ENCODE results near the gene UBE2D2.

The UBE2D2 gene

DNA sequence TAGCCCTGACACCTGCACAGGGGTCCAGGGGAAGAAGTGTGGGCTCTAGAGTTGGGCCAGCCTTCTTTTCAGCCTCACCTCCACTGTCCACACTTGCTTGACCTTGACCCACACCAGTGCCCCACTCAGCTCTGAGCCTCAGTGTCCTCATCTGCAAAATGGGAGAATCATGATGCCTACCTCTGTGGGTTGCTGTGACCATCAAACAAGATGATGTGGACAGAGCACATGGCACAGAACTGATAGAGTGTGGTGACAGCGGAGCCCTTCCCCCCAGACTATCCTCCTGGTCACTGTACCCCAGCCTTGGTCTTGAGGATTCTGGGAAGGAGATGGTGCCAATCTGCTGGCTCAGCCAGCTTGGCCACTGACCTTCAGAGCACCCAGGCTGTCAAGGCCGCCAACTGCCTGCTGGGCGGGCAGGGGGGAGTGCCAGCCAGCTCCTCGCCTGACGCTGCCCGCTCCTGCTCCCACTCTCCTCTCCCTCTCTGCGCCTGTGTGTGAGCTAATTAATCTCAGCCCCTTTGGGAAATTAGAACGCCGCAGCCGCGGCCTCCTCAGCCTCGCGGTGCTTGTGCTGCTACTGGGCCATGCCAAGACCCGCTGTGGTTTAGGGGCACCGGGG lies 103.7 kb downstream of the UBE2D2 start:
- Histone ChIP-seq H3K4me1 (ENCODE audit: control insufficient read depth in 2 of 2, insufficient read depth in 2 of 2, low read length in 2 of 2) (peaks cover 26 to 47% of the 10 kb centered on the region in 2 donors), H3K9me3 (ENCODE audit: control insufficient read depth in 2 of 2, low read length in 2 of 2) (no peaks in the 10 kb centered on the region), H3K36me3 (ENCODE audit: control insufficient read depth in 2 of 2, insufficient read depth in 2 of 2, low read length in 2 of 2) (peaks cover 0 to 2% of the 10 kb centered on the region in 2 donors), H3K4me3 (ENCODE audit: low read length in 2 of 2) (no peak overlapping the region), H3K27me3 (ENCODE audit: control insufficient read depth in 2 of 2, insufficient read depth in 2 of 2, low read length in 2 of 2) (no peaks in the 10 kb centered on the region), H3K27ac (ENCODE audit: low read depth in 2 of 2, low read length in 2 of 2) (no peak overlapping the region), H3K9ac (ENCODE audit: low read depth in 1 of 2, low read length in 2 of 2) (no peak overlapping the region)

GRCh38 chr5:139665626-139666025 lies 104.5 kb downstream of the UBE2D2 start:
- Histone ChIP-seq H3K9me3 (ENCODE audit: control insufficient read depth in 2 of 2, low read length in 2 of 2) (no peaks in the 10 kb centered on the region), H3K36me3 (ENCODE audit: control insufficient read depth in 2 of 2, insufficient read depth in 2 of 2, low read length in 2 of 2) (peaks cover 0 to 2% of the 10 kb centered on the region in 2 donors), H3K27me3 (ENCODE audit: control insufficient read depth in 2 of 2, insufficient read depth in 2 of 2, low read length in 2 of 2) (no peaks in the 10 kb centered on the region), H3K4me1 (ENCODE audit: control insufficient read depth in 2 of 2, insufficient read depth in 2 of 2, low read length in 2 of 2) (peaks cover 26 to 45% of the 10 kb centered on the region in 2 donors), H3K27ac (ENCODE audit: low read depth in 2 of 2, low read length in 2 of 2) (no peak overlapping the region), H3K4me3 (ENCODE audit: low read length in 2 of 2) (no peak overlapping the region), H3K9ac (ENCODE audit: low read depth in 1 of 2, low read length in 2 of 2) (no peak overlapping the region)

GRCh38 chr5:139666551-139666950 lies 105.4 kb downstream of the UBE2D2 start:
- Histone ChIP-seq H3K27me3 (ENCODE audit: control insufficient read depth in 2 of 2, insufficient read depth in 2 of 2, low read length in 2 of 2) (no peaks in the 10 kb centered on the region), H3K4me3 (ENCODE audit: low read length in 2 of 2) (no peak overlapping the region), H3K9ac (ENCODE audit: low read depth in 1 of 2, low read length in 2 of 2) (no peak overlapping the region), H3K36me3 (ENCODE audit: control insufficient read depth in 2 of 2, insufficient read depth in 2 of 2, low read length in 2 of 2) (no peaks in the 10 kb centered on the region), H3K9me3 (ENCODE audit: control insufficient read depth in 2 of 2, low read length in 2 of 2) (no peaks in the 10 kb centered on the region), H3K4me1 (ENCODE audit: control insufficient read depth in 2 of 2, insufficient read depth in 2 of 2, low read length in 2 of 2) (peaks cover 29 to 48% of the 10 kb centered on the region in 2 donors), H3K27ac (ENCODE audit: low read depth in 2 of 2, low read length in 2 of 2) (peak overlapping the region in 1 of 2 donors; percentile 9)

- Histone ChIP-seq H3K36me3 (ENCODE audit: control insufficient read depth in 2 of 2, insufficient read depth in 2 of 2, low read length in 2 of 2) (no peaks in the 10 kb centered on the region), H3K4me1 (ENCODE audit: control insufficient read depth in 2 of 2, insufficient read depth in 2 of 2, low read length in 2 of 2) (peaks cover 32 to 48% of the 10 kb centered on the region in 2 donors), H3K27me3 (ENCODE audit: control insufficient read depth in 2 of 2, insufficient read depth in 2 of 2, low read length in 2 of 2) (no peaks in the 10 kb centered on the region), H3K9ac (ENCODE audit: low read depth in 1 of 2, low read length in 2 of 2) (peak overlapping the region; percentile 4 to 20), H3K27ac (ENCODE audit: low read depth in 2 of 2, low read length in 2 of 2) (peak overlapping the region; percentile 60 to 79), H3K4me3 (ENCODE audit: low read length in 2 of 2) (no peak overlapping the region), H3K9me3 (ENCODE audit: control insufficient read depth in 2 of 2, low read length in 2 of 2) (no peaks in the 10 kb centered on the region)
Measured at GRCh38 chr5:139667001-139667729, 106.0 kb downstream of the UBE2D2 start.

DNA sequence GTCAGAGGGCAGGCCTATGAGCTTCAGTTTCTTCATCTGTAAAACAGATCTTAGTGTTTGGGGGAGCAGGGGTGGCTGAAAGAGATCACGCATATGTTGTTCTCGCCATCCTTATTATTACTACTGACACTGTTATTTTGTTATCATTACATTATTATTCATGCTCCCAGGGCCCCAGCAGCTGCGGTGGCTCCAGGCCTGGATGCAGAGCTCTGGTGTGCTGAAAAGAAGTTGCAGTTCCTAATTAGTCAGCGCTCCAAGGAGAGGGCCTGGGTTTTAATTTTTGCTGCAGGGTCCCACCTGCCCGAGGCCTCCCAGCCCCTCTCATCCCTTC lies 106.6 kb downstream of the UBE2D2 start:
- H3K4me1 ChIP-seq (ENCODE audit: control insufficient read depth in 2 of 2, insufficient read depth in 2 of 2, low read length in 2 of 2) = peaks cover 32 to 49% of the 10 kb centered on the region in 2 donors
- peak overlapping the region; percentile 49 to 64 for H3K4me3 ChIP-seq (ENCODE audit: low read length in 2 of 2)
- H3K27ac ChIP-seq (ENCODE audit: low read depth in 2 of 2, low read length in 2 of 2) = peak overlapping the region; percentile 60 to 79
- no peaks in the 10 kb centered on the region for H3K9me3 ChIP-seq (ENCODE audit: control insufficient read depth in 2 of 2, low read length in 2 of 2)
- H3K9ac ChIP-seq (ENCODE audit: low read depth in 1 of 2, low read length in 2 of 2) = peak overlapping the region; percentile 66 to 74
- no peaks in the 10 kb centered on the region for H3K36me3 ChIP-seq (ENCODE audit: control insufficient read depth in 2 of 2, insufficient read depth in 2 of 2, low read length in 2 of 2)
- no peaks in the 10 kb centered on the region for H3K27me3 ChIP-seq (ENCODE audit: control insufficient read depth in 2 of 2, insufficient read depth in 2 of 2, low read length in 2 of 2)

DNA sequence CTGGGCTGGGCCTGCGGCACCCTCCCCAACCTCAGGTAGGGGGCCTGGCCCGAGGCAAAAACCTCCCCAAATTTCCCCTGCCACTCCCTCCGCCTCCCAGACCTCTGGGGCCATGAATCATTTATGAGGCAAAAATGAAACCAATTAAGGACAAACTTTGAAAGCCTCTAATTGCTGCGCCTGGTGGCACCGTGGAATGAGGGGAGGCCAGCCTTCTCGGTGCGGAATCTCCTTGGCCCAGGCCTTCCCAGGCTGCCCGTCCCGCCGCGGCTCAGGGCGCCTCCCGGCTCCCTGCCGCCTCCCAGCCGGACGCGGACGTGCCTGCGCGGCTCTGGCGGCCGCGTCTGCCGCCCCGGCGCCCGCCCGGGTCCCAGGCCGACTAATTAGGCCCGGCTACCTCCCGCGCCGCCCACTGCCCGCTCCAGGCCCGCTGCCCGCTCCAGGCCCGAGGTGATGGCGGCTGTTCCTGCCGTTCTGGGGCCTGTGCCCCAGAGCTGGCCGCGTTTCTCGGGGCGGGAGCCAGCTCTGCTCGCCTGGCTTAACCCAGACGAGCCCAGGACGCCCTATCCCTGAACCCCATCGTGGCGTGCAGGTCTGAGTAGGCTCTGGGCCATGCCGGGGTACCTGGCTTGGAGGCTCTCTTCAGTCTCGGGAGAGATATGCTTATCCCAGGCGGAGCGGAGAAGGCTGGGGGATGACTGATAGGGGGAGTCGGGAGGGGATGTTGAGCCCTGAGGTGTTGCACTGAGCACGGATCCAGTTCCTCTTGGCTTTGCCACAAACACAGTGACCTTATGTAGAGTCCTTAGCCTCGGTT lies 107.1 kb downstream of the UBE2D2 start:
- H3K9me3 ChIP-seq (ENCODE audit: control insufficient read depth in 2 of 2, low read length in 2 of 2) = no peaks in the 10 kb centered on the region
- H3K27me3 ChIP-seq (ENCODE audit: control insufficient read depth in 2 of 2, insufficient read depth in 2 of 2, low read length in 2 of 2) = no peaks in the 10 kb centered on the region
- peak overlapping the region; percentile 49 to 64 for H3K4me3 ChIP-seq (ENCODE audit: low read length in 2 of 2)

DNA sequence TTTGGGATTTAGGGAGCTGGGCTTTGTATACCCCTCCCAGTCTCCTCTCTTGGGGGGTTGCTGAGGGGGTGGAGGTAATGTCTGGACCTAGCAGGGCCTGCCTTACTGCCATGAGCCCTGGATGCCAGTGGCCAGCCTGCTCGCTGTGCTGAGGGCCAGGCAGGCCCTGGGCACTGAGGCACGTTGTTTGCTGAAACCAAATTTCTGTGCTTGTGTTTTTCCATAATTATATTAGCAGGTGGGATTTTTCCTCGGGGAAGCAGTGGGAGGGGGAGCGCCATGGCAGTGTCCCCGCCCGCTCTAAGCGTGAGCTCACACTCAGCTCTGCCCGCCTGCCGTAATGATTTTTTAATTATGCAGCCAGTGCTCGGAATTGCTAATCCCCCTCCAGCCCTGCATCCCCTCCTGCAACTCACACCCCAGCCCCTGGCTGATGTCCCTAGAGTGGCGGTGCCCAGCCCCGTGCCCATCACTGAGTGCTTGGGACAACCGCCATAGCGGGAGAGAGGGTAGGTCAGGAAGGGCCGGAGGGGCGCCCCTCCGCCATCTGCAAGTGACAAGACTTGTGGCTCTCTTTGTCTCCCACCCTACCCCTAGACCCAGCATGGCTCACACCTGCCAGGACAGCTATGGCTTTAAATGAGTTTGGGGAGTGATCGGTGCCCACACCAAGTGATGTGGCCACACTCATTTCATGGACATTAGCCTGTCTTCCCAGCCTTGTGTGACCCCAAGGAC lies 108.0 kb downstream of the UBE2D2 start:
- Histone ChIP-seq H3K27me3 (ENCODE audit: control insufficient read depth in 2 of 2, insufficient read depth in 2 of 2, low read length in 2 of 2) (no peaks in the 10 kb centered on the region), H3K9ac (ENCODE audit: low read depth in 1 of 2, low read length in 2 of 2) (peak overlapping the region; percentile 66 to 74), H3K4me3 (ENCODE audit: low read length in 2 of 2) (peak overlapping the region; percentile 2 to 64), H3K36me3 (ENCODE audit: control insufficient read depth in 2 of 2, insufficient read depth in 2 of 2, low read length in 2 of 2) (no peaks in the 10 kb centered on the region), H3K9me3 (ENCODE audit: control insufficient read depth in 2 of 2, low read length in 2 of 2) (no peaks in the 10 kb centered on the region), H3K27ac (ENCODE audit: low read depth in 2 of 2, low read length in 2 of 2) (peak overlapping the region; percentile 52 to 79), H3K4me1 (ENCODE audit: control insufficient read depth in 2 of 2, insufficient read depth in 2 of 2, low read length in 2 of 2) (peaks cover 32 to 49% of the 10 kb centered on the region in 2 donors)

More for the DNA sequence above, 107.1 kb downstream of the UBE2D2 start:
- peak overlapping the region; percentile 60 to 79 for H3K27ac ChIP-seq (ENCODE audit: low read depth in 2 of 2, low read length in 2 of 2)
- H3K4me1 ChIP-seq (ENCODE audit: control insufficient read depth in 2 of 2, insufficient read depth in 2 of 2, low read length in 2 of 2) = peaks cover 32 to 52% of the 10 kb centered on the region in 2 donors
- H3K9ac ChIP-seq (ENCODE audit: low read depth in 1 of 2, low read length in 2 of 2) = peak overlapping the region; percentile 66 to 74
- no peaks in the 10 kb centered on the region for H3K36me3 ChIP-seq (ENCODE audit: control insufficient read depth in 2 of 2, insufficient read depth in 2 of 2, low read length in 2 of 2)

- Histone ChIP-seq H3K9me3 (ENCODE audit: control insufficient read depth in 2 of 2, low read length in 2 of 2) (no peaks in the 10 kb centered on the region), H3K27ac (ENCODE audit: low read depth in 2 of 2, low read length in 2 of 2) (peak overlapping the region; percentile 52 to 79), H3K4me3 (ENCODE audit: low read length in 2 of 2) (peak overlapping the region; percentile 2 to 64), H3K36me3 (ENCODE audit: control insufficient read depth in 2 of 2, insufficient read depth in 2 of 2, low read length in 2 of 2) (no peaks in the 10 kb centered on the region), H3K4me1 (ENCODE audit: control insufficient read depth in 2 of 2, insufficient read depth in 2 of 2, low read length in 2 of 2) (peaks cover 30 to 43% of the 10 kb centered on the region in 2 donors), H3K27me3 (ENCODE audit: control insufficient read depth in 2 of 2, insufficient read depth in 2 of 2, low read length in 2 of 2) (no peaks in the 10 kb centered on the region), H3K9ac (ENCODE audit: low read depth in 1 of 2, low read length in 2 of 2) (peak overlapping the region; percentile 2 to 38)
Measured at GRCh38 chr5:139669662-139670368, 108.7 kb downstream of the UBE2D2 start.

GRCh38 chr5:139670369-139671095 lies 109.4 kb downstream of the UBE2D2 start:
- H3K36me3 ChIP-seq (ENCODE audit: control insufficient read depth in 2 of 2, insufficient read depth in 2 of 2, low read length in 2 of 2) = no peaks in the 10 kb centered on the region
- H3K27me3 ChIP-seq (ENCODE audit: control insufficient read depth in 2 of 2, insufficient read depth in 2 of 2, low read length in 2 of 2) = no peaks in the 10 kb centered on the region
- peak overlapping the region in 1 of 2 donors; percentile 28 for H3K9ac ChIP-seq (ENCODE audit: low read depth in 1 of 2, low read length in 2 of 2)
- H3K9me3 ChIP-seq (ENCODE audit: control insufficient read depth in 2 of 2, low read length in 2 of 2) = no peaks in the 10 kb centered on the region
- peak overlapping the region in 1 of 2 donors; percentile 38 for H3K4me3 ChIP-seq (ENCODE audit: low read length in 2 of 2)
- H3K27ac ChIP-seq (ENCODE audit: low read depth in 2 of 2, low read length in 2 of 2) = peak overlapping the region; percentile 38 to 79
- H3K4me1 ChIP-seq (ENCODE audit: control insufficient read depth in 2 of 2, insufficient read depth in 2 of 2, low read length in 2 of 2) = peaks cover 30 to 43% of the 10 kb centered on the region in 2 donors

All from mucosa of rectum (tissue), 2 donors.